IMR-90 (cell line): ENCODE results near the gene BRI3BP. TPM values are rescaled to one million over a fixed set of nuclear protein-coding genes. Genes with fewer than 3 reads are reported as not detected.

Experiments
- ATAC-seq: fragments of 200-7000 bp; cut with Tn5 transposase; 2 replicates; pipeline ENCODE4 v1.9.1; 2020; ENCODE audit warnings: low read depth, mild to moderate bottlenecking, moderate library complexity
- BruUV-seq: library from RNA; stranded (reverse); fragments of 400-500 nt; replicated peaks from 2 replicates; lab custom pipeline; 2021; lab: Mats Ljungman, UMichigan
- CTCF ChIA-PET: fragments of 300-600 bp; formaldehyde crosslinking; extraction: SDS; loops from one replicate; lab custom pipeline; 2021; ENCODE audit warnings: antibody characterized with exemption; lab: Yijun Ruan, JAX
- POLR2A ChIA-PET: fragments of 300-600 bp; sonication (Branson Sonifier 250); formaldehyde crosslinking; loops from one replicate; lab custom pipeline; 2022; ENCODE audit warnings: antibody characterized with exemption; ENCODE audit not compliant: unreplicated experiment; lab: Charles Lee
- DNase-seq: peaks from one replicate; pipeline ENCODE4 v3.0.0; 2013
- H2AFZ ChIP-seq: replicated peaks from 2 replicates; pipeline ENCODE3; 2013; ENCODE audit warnings: low read length, mild to moderate bottlenecking; ENCODE audit not compliant: poor library complexity
- H2AK5ac ChIP-seq: 2 replicates; pipeline ENCODE4 v1.6.1; 2013; ENCODE audit warnings: low read depth, low read length, inconsistent platforms
- H2AK9ac ChIP-seq: replicated peaks from 2 replicates; pipeline ENCODE3; 2013; ENCODE audit warnings: mild to moderate bottlenecking, low read depth, low read length, moderate library complexity; ENCODE audit not compliant: poor library complexity
- H2BK120ac ChIP-seq: 2 replicates; pipeline ENCODE4 v1.6.1; 2013; ENCODE audit warnings: low read depth, low read length, inconsistent platforms
- H2BK15ac ChIP-seq: 3 replicates; pipeline ENCODE4 v1.6.1; 2013; ENCODE audit warnings: low read depth, low read length, inconsistent platforms
- H2BK20ac ChIP-seq: 2 replicates; pipeline ENCODE4 v1.6.1; 2013; ENCODE audit warnings: low read depth, mild to moderate bottlenecking, inconsistent platforms, low read length, moderate library complexity
- H2BK5ac ChIP-seq: 2 replicates; pipeline ENCODE4 v1.6.1; 2013; ENCODE audit warnings: mild to moderate bottlenecking, low read depth, low read length, inconsistent platforms; ENCODE audit not compliant: poor library complexity, severe bottlenecking
- H3K14ac ChIP-seq: replicated peaks from 2 replicates; pipeline ENCODE4 v1.6.1; 2013; ENCODE audit warnings: low read depth, low read length, inconsistent platforms
- H3K18ac ChIP-seq: 2 replicates; pipeline ENCODE4 v1.6.1; 2013; ENCODE audit warnings: low read depth, low read length, control low read depth
- H3K23ac ChIP-seq: 2 replicates; pipeline ENCODE4 v1.6.1; 2013; ENCODE audit warnings: low read depth, low read length, inconsistent platforms
- H3K27ac ChIP-seq: 2 replicates; pipeline ENCODE4 v1.5.1; 2013; ENCODE audit warnings: mild to moderate bottlenecking, control low read depth, low read length; ENCODE audit not compliant: insufficient read depth
- H3K27me3 ChIP-seq: 2 replicates; pipeline ENCODE4 v1.6.1; 2013; ENCODE audit warnings: low read length; ENCODE audit not compliant: control insufficient read depth, insufficient read depth
- H3K36me3 ChIP-seq: 2 replicates; pipeline ENCODE4 v1.6.1; 2013; ENCODE audit warnings: low read length, mixed read lengths; ENCODE audit not compliant: control insufficient read depth, insufficient read depth
- H3K4ac ChIP-seq: 2 replicates; pipeline ENCODE4 v1.6.1; 2013; ENCODE audit warnings: low read depth, low read length, inconsistent platforms
- H3K4me1 ChIP-seq: 2 replicates; pipeline ENCODE4 v1.6.1; 2013; ENCODE audit warnings: low read length, mixed read lengths; ENCODE audit not compliant: control insufficient read depth, insufficient read depth
- H3K4me2 ChIP-seq: 2 replicates; pipeline ENCODE4 v1.6.1; 2013; ENCODE audit warnings: low read depth, mild to moderate bottlenecking, control low read depth, low read length, moderate library complexity
- H3K4me3 ChIP-seq: 2 replicates; pipeline ENCODE4 v1.5.1; 2013; ENCODE audit warnings: low read depth, mild to moderate bottlenecking, control low read depth, low read length, moderate library complexity; ENCODE audit not compliant: insufficient read depth
- H3K56ac ChIP-seq: 2 replicates; pipeline ENCODE4 v1.6.1; 2013; ENCODE audit warnings: low read length, inconsistent platforms; ENCODE audit not compliant: insufficient read depth; ENCODE audit errors: extremely low read depth
- H3K79me1 ChIP-seq, 2 experiments: 2 replicates each; pipeline ENCODE4 v1.6.1; 2013; ENCODE audit warnings: low read length in 2 of 2, inconsistent platforms in 1 of 2, low read depth in 1 of 2
- H3K9ac ChIP-seq: 2 replicates; pipeline ENCODE4 v1.6.1; 2013; ENCODE audit warnings: low read depth, low read length, control low read depth
- H3K9me1 ChIP-seq: 2 replicates; pipeline ENCODE4 v1.6.1; 2013; ENCODE audit warnings: low read length, inconsistent platforms; ENCODE audit not compliant: insufficient read depth
- H3K9me3 ChIP-seq: 2 replicates; pipeline ENCODE4 v1.6.1; 2013; ENCODE audit warnings: low read length; ENCODE audit not compliant: control insufficient read depth, insufficient read depth
- H4K20me1 ChIP-seq: 2 replicates; pipeline ENCODE4 v1.6.1; 2013; ENCODE audit warnings: low read length, inconsistent platforms; ENCODE audit not compliant: insufficient read depth
- H4K5ac ChIP-seq: 2 replicates; pipeline ENCODE4 v1.6.1; 2013; ENCODE audit warnings: mild to moderate bottlenecking, low read depth, low read length, control low read depth
- H4K8ac ChIP-seq, 2 experiments: 2 replicates each; pipeline ENCODE4 v1.6.1; 2013; ENCODE audit warnings: low read depth in 2 of 2, low read length in 2 of 2, control low read depth in 1 of 2, inconsistent platforms in 1 of 2
- H4K91ac ChIP-seq: 2 replicates; pipeline ENCODE4 v1.6.1; 2013; ENCODE audit warnings: low read depth, low read length, inconsistent platforms; ENCODE audit not compliant: insufficient read depth
- BHLHE40 ChIP-seq: fragments of 150-350 bp; IDR thresholded peaks from 2 replicates; pipeline ENCODE4 v1.6.1; 2016; ENCODE audit warnings: mild to moderate bottlenecking, low read depth, low read length
- CEBPB ChIP-seq: IDR thresholded peaks from 2 replicates; pipeline ENCODE4 v1.6.1; 2012; ENCODE audit warnings: low read depth, low read length, improper control_type of control experiment
- CHD1 ChIP-seq: IDR thresholded peaks from 2 replicates; pipeline ENCODE4 v1.6.1; 2012; ENCODE audit warnings: low read depth, low read length, improper control_type of control experiment
- CTCF ChIP-seq: conservative IDR thresholded peaks from 2 replicates; pipeline ENCODE4 v1.5.1; 2012; ENCODE audit warnings: mild to moderate bottlenecking, low read depth, low read length, improper control_type of control experiment
- ELK1 ChIP-seq: fragments of 150-350 bp; IDR thresholded peaks from 2 replicates; pipeline ENCODE4 v1.6.1; 2016; ENCODE audit warnings: low read depth, mild to moderate bottlenecking, low read length, moderate library complexity, borderline replicate concordance
- FOS ChIP-seq: fragments of 150-350 bp; IDR thresholded peaks from 2 replicates; pipeline ENCODE4 v1.6.1; 2016; ENCODE audit warnings: low read depth, low read length
- MAFK ChIP-seq: IDR thresholded peaks from 2 replicates; pipeline ENCODE4 v1.6.1; 2012; ENCODE audit warnings: low read depth, low read length, improper control_type of control experiment
- MAZ ChIP-seq: IDR thresholded peaks from 2 replicates; pipeline ENCODE4 v1.6.1; 2012; ENCODE audit warnings: low read depth, mild to moderate bottlenecking, low read length, improper control_type of control experiment, moderate library complexity, borderline replicate concordance
- MXI1 ChIP-seq: IDR thresholded peaks from 2 replicates; pipeline ENCODE4 v1.6.1; 2012; ENCODE audit warnings: low read depth, mild to moderate bottlenecking, low read length, moderate library complexity, borderline replicate concordance
- NFE2L2 ChIP-seq: fragments of 150-350 bp; IDR thresholded peaks from 2 replicates; pipeline ENCODE4 v1.6.1; 2016; ENCODE audit warnings: low read depth, mild to moderate bottlenecking, low read length
- POLR2A ChIP-seq: IDR thresholded peaks from 2 replicates; pipeline ENCODE4 v1.6.1; 2012; ENCODE audit warnings: mild to moderate bottlenecking, low read depth, low read length
- RAD21 ChIP-seq: IDR thresholded peaks from 2 replicates; pipeline ENCODE4 v1.6.1; 2012; ENCODE audit warnings: low read length, improper control_type of control experiment
- RCOR1 ChIP-seq: IDR thresholded peaks from 2 replicates; pipeline ENCODE4 v1.6.1; 2012; ENCODE audit warnings: mild to moderate bottlenecking, low read length, improper control_type of control experiment; ENCODE audit not compliant: insufficient replicate concordance
- RFX5 ChIP-seq: IDR thresholded peaks from 2 replicates; pipeline ENCODE4 v1.8.0; 2012; ENCODE audit warnings: low read depth, mild to moderate bottlenecking, low read length, moderate library complexity
- SMC3 ChIP-seq: fragments of 150-350 bp; IDR thresholded peaks from 2 replicates; pipeline ENCODE4 v1.6.1; 2016; ENCODE audit warnings: low read depth, mild to moderate bottlenecking, antibody characterized with exemption, low read length, moderate library complexity
- USF2 ChIP-seq: fragments of 150-350 bp; IDR thresholded peaks from 2 replicates; pipeline ENCODE4 v1.6.1; 2017; ENCODE audit warnings: mild to moderate bottlenecking, antibody characterized with exemption, low read length, low read depth
- WGBS, 2 experiments: methylation state at CpG; one replicate each; pipeline versions ENCODE4 v1.1.5 to v1.1.7; 2013; ENCODE audit warnings: missing lambda C conversion rate in 2 of 2; ENCODE audit not compliant: insufficient read length in 1 of 2; ENCODE audit errors: extremely low coverage in 2 of 2; 5-methylcytosine and 5-hydroxymethylcytosine counted together
- dilution Hi-C: fragments of 300-500 bp; cut with HindIII; formaldehyde crosslinking; loops from one replicate; pipeline ENCODE4 v1.14.3; 2018; ENCODE audit warnings: low sequenced_read_pairs; ENCODE audit not compliant: unreplicated experiment
- in situ Hi-C: fragments of 300-500 bp; cut with MboI; formaldehyde crosslinking; loops from 3 replicates; pipeline ENCODE4 v1.14.3; 2019; ENCODE audit warnings: low sequenced_read_pairs, inconsistent platforms, mixed read lengths
- intact Hi-C: fragments of 100-400 bp; cut with micrococcal nuclease; formaldehyde crosslinking; loops from 2 replicates; pipeline ENCODE4 v1.10.0; 2022
- polyA plus RNA-seq, 3 experiments: library from polyadenylated mRNA; depleted of rRNA; stranded (reverse); fragments of >200 nt; gene quantifications; 2 replicates each; pipeline ENCODE4 v1.2.3, GENCODE V29; 2012; ENCODE audit warnings: low replicate concordance in 1 of 3
- total RNA-seq: library from RNA; depleted of rRNA; stranded (reverse); fragments of >200 nt; gene quantifications from 2 replicates; pipeline ENCODE4 v1.2.3, GENCODE V29; 2012

BRI3BP gene
- total and polyA plus RNA-seq, 2 of the 4 experiments (the other 2 are of a cell fraction) = 2.5 to 2.8 TPM

GRCh38 chr12:125005652-125006051 lies 12.2 kb downstream of the BRI3BP start:
- H2BK15ac ChIP-seq = no peak overlapping the region
- H3K9me3 ChIP-seq = no peaks in the 10 kb centered on the region
- no peak for ATAC-seq
- H2AK5ac ChIP-seq = no peak overlapping the region
- TF ChIP-seq POLR2A (no peak), CHD1 (no peak), MAZ (no peak), RFX5 (no peak), BHLHE40 (no peak), ELK1 (no peak), CEBPB (no peak), CTCF (no peak), FOS (no peak), RAD21 (no peak), USF2 (no peak), SMC3 (no peak), NFE2L2 (no peak), MXI1 (no peak), RCOR1 (no peak), MAFK (no peak)
- POLR2A ChIA-PET = no interaction called here
- no peak overlapping the region for H2BK5ac ChIP-seq
- no peak overlapping the region for H3K14ac ChIP-seq
- H3K9me1 ChIP-seq = no peaks in the 10 kb centered on the region
- no peak overlapping the region for H2AK9ac ChIP-seq
- no peak overlapping the region for H3K56ac ChIP-seq
- 0 out of 4 replicates have a peak, but pooled peaks cover 0 to 4% of the 10 kb centered on the region in 2 experiments for H3K79me1 ChIP-seq
- WGBS, 2 experiments = 83% methylated on average over 11 of the region's 14 CpGs; no CpG with 5 or more reads in 1 of the 2 experiments
- no peak overlapping the region for H3K18ac ChIP-seq
- H3K4ac ChIP-seq = no peak overlapping the region
- no peak overlapping the region for H4K8ac ChIP-seq
- no peak overlapping the region for H3K27ac ChIP-seq
- no peak for DNase-seq
- no peaks in the 10 kb centered on the region for H3K27me3 ChIP-seq
- H3K23ac ChIP-seq = no peak overlapping the region
- no peak overlapping the region for H3K9ac ChIP-seq
- no peaks in the 10 kb centered on the region for H3K4me1 ChIP-seq
- CTCF ChIA-PET = no interaction called here
- H4K5ac ChIP-seq = no peak overlapping the region
- in situ Hi-C loops (no loop called here), dilution Hi-C loops (no loop called here), intact Hi-C loops (no loop called here)
- no peaks in the 10 kb centered on the region for H4K20me1 ChIP-seq
- no peak overlapping the region for H2AFZ ChIP-seq
- H3K4me3 ChIP-seq = no peak overlapping the region
- H4K91ac ChIP-seq = no peak overlapping the region
- H2BK120ac ChIP-seq = no peak overlapping the region
- no peak overlapping the region for H3K4me2 ChIP-seq
- H2BK20ac ChIP-seq = no peak overlapping the region
- H3K36me3 ChIP-seq = no peaks in the 10 kb centered on the region
- BruUV-seq = no TSS peak
